GM12892 (cell line): ENCODE measurements around the gene WDR83.

ENCODE experiments used
- POLR2A ChIP-seq: IDR thresholded peaks from 2 replicates; pipeline ENCODE4 v1.6.1; 2011; ENCODE audit warnings: low read depth, low read length, control low read depth
- POLR2AphosphoS5 ChIP-seq: IDR thresholded peaks from 2 replicates; pipeline ENCODE4 v1.6.1; 2011; ENCODE audit warnings: low read depth, low read length, control low read depth
- TAF1 ChIP-seq: IDR thresholded peaks from 2 replicates; pipeline ENCODE4 v1.6.1; 2011; ENCODE audit warnings: low read depth, mild to moderate bottlenecking, control low read depth, low read length, borderline replicate concordance

DNA sequence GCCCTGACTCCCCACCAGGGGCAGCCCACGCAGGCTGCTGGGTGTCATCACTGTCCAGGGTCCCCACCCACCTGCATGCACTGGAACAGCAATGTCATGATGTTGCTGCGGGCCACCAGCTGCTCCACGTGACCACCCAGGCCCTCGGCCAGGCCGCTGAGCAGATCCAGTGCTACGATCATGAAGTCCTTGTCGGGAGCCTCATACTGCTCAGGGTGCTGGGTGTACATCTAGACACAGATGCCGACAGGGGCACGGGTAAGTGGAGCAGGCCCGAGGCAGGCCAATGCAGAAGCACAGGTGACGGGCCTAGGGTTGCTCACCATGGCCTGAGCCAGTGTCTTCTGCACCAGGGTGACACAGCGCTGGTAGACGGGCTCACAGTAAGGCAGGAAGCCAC is 38.6 kb downstream of the WDR83 start:
- TF ChIP-seq POLR2A (no peak), POLR2AphosphoS5 (no peak), TAF1 (no peak)
